Common myeloid progenitor, CD34-positive (primary cell): ENCODE results near the gene PLCZ1.

Experiments used
- CTCF ChIA-PET: fragments of 350-600 bp; sonication (Branson Sonifier 250); formaldehyde crosslinking; loops from one replicate; lab custom pipeline; 2021; ENCODE audit warnings: antibody characterized with exemption; lab: Charles Lee
- POLR2A ChIA-PET: fragments of 350-600 bp; sonication (Branson Sonifier 250); formaldehyde crosslinking; loops from one replicate; lab custom pipeline; 2021; ENCODE audit warnings: antibody characterized with exemption; lab: Charles Lee
- DNase-seq, 3 donors: peaks; one replicate each; pipeline versions ENCODE4 v3.0.0 to v3.0.0-alpha.2; 2013
- H3K27ac ChIP-seq, 2 experiments: 1 replicate in 1 of 2; 2 replicates in 1 of 2; pipeline ENCODE4 v1.7.0; 2013; ENCODE audit warnings: inconsistent platforms in 2 of 2, low read length in 2 of 2, mild to moderate bottlenecking in 2 of 2, low read depth in 1 of 2, moderate library complexity in 1 of 2; ENCODE audit not compliant: severe bottlenecking in 2 of 2, insufficient read depth in 1 of 2, poor library complexity in 1 of 2
- H3K27me3 ChIP-seq, 5 experiments: replicated peaks in 2 of 5; 1 replicate in 3 of 5; 2 replicates in 2 of 5; pipeline versions ENCODE4 v1.6.1 to v1.7.0; 2013; ENCODE audit warnings: low read length in 4 of 5, mild to moderate bottlenecking in 2 of 5, moderate library complexity in 2 of 5, inconsistent platforms in 1 of 5; ENCODE audit not compliant: insufficient read depth in 5 of 5, control insufficient read depth in 4 of 5
- H3K36me3 ChIP-seq, 4 experiments: 1 replicate in 2 of 4; 2 replicates in 2 of 4; pipeline versions ENCODE4 v1.6.1 to v1.7.0; 2013; ENCODE audit warnings: low read length in 3 of 4, control low read depth in 1 of 4, mild to moderate bottlenecking in 1 of 4; ENCODE audit not compliant: control insufficient read depth in 4 of 4, insufficient read depth in 4 of 4
- H3K4me1 ChIP-seq, 4 experiments: 1 replicate in 3 of 4; 2 replicates in 1 of 4; pipeline versions ENCODE4 v1.6.1 to v1.7.1; 2013; ENCODE audit warnings: low read length in 3 of 4, mild to moderate bottlenecking in 3 of 4, control low read depth in 1 of 4, inconsistent platforms in 1 of 4, moderate library complexity in 1 of 4; ENCODE audit not compliant: control insufficient read depth in 4 of 4, insufficient read depth in 4 of 4; ENCODE audit errors: control extremely low read depth in 1 of 4
- H3K4me3 ChIP-seq, 7 experiments: 1 replicate in 4 of 7; 2 replicates in 3 of 7; pipeline versions ENCODE4 v1.5.1 to v1.7.0; 2013; ENCODE audit warnings: mild to moderate bottlenecking in 7 of 7, low read length in 6 of 7, moderate library complexity in 6 of 7, inconsistent platforms in 2 of 7, low read depth in 2 of 7, control low read depth in 1 of 7; ENCODE audit not compliant: insufficient read depth in 4 of 7, control insufficient read depth in 1 of 7; ENCODE audit errors: extremely low read depth in 1 of 7
- H3K9me3 ChIP-seq, 5 experiments: 1 replicate in 4 of 5; 2 replicates in 1 of 5; pipeline versions ENCODE4 v1.6.1 to v1.7.1; 2013; ENCODE audit warnings: low read length in 4 of 5, mild to moderate bottlenecking in 2 of 5, inconsistent platforms in 1 of 5, low read depth in 1 of 5, moderate library complexity in 1 of 5; ENCODE audit not compliant: control insufficient read depth in 4 of 5, insufficient read depth in 2 of 5; ENCODE audit errors: control extremely low read depth in 1 of 5
- WGBS: methylation state at CpG from one replicate; pipeline ENCODE4 v1.1.5; 2013; ENCODE audit not compliant: insufficient coverage; 5-methylcytosine and 5-hydroxymethylcytosine counted together

The PLCZ1 gene

DNA sequence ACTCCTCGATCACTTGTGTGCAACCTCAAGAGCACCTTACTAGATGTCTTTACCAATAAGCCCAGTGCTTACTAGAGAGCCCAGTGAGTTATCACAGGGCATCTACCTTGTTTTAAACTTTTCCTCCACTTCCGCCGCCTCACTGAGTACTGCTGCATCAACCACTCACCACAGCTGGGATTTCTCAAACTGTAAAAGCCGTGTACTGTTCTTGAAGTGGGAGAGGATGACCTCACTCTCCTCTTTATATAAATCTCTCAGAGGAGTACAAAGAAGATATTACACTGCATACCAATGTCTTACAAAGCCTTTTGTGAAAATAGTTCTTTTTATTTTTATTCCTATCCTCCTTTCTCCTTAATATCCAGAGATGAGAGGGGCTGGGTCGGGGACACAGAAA lies 94.1 kb downstream of the PLCZ1 start:
- no peak overlapping the region for H3K4me3 ChIP-seq
- no peak for DNase-seq
- no peaks in the 10 kb centered on the region for H3K27me3 ChIP-seq
- H3K27ac ChIP-seq = no peak overlapping the region
- H3K36me3 ChIP-seq = no peaks in the 10 kb centered on the region
- ChIA-PET POLR2A (no interaction called here), CTCF (no interaction called here)
- H3K9me3 ChIP-seq = no peaks in the 10 kb centered on the region
- no peaks in the 10 kb centered on the region for H3K4me1 ChIP-seq
- WGBS = 100% methylated on average over 2 of the region's 5 CpGs

DNA sequence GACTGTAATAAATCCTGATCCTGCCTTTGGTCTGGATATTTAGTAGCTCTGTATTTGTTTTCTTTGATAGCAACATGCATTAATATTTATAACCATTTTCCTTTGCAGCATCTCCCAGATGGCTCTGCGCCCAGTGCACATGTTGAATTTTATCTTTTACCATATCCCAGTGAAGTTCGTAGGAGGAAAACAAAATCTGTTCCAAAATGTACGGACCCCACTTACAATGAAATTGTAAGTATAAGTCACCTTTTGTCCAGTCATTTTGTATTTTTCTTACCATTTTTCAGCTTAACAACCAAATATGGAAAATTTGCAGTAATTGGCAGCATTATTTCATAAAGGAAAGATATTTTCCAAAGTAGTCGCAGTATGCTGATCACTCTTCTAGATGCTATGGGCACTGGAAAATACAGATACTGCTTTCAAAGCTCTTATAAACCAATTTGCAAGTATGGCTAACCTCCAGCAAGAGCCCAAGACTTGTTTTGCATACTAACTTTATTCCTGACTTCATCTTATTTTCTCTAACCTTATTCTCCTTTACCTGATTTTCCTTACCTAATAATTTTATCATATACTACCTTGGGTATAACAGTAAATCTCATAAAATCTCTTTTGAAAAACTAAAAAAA lies 97.4 kb downstream of the PLCZ1 start:
- no peaks in the 10 kb centered on the region for H3K27me3 ChIP-seq
- no peak for DNase-seq
- CTCF ChIA-PET = no interaction called here
- H3K27ac ChIP-seq = no peak overlapping the region
- no peaks in the 10 kb centered on the region for H3K4me1 ChIP-seq
- no peak overlapping the region for H3K4me3 ChIP-seq
- no peaks in the 10 kb centered on the region for H3K36me3 ChIP-seq
- no peaks in the 10 kb centered on the region for H3K9me3 ChIP-seq
- 90% methylated on average over 2 of the region's 4 CpGs for WGBS
- POLR2A ChIA-PET = no interaction called here

GRCh38 chr12:18634382-18634781 lies 103.4 kb downstream of the PLCZ1 start:
- WGBS = 90% methylated on average over 4 of the region's 4 CpGs
- POLR2A ChIA-PET = no interaction called here
- CTCF ChIA-PET = no interaction called here

More at GRCh38 chr12:18634382-18634781, 103.4 kb downstream of the PLCZ1 start:
- no peak for DNase-seq
- Histone ChIP-seq H3K4me1 (no peaks in the 10 kb centered on the region), H3K9me3 (no peaks in the 10 kb centered on the region), H3K27ac (no peak overlapping the region), H3K27me3 (no peaks in the 10 kb centered on the region), H3K36me3 (no peaks in the 10 kb centered on the region), H3K4me3 (no peak overlapping the region)
